Endodermal cell (in vitro differentiated cells): ENCODE data around the gene CFAP161. TPM values are rescaled to one million over a fixed set of nuclear protein-coding genes. Genes with fewer than 3 reads are reported as not detected.

Experiments
- DNase-seq: peaks from one replicate; pipeline ENCODE4 v3.0.0-alpha.2; 2017
- H3K27ac ChIP-seq: 2 replicates; pipeline ENCODE4 v1.5.1; 2013; ENCODE audit warnings: mild to moderate bottlenecking, low read depth, low read length, moderate library complexity
- H3K27me3 ChIP-seq: 2 replicates; pipeline ENCODE4 v1.6.1; 2013; ENCODE audit warnings: mild to moderate bottlenecking, low read length, moderate library complexity; ENCODE audit not compliant: insufficient read depth, control insufficient read depth, poor library complexity, severe bottlenecking
- H3K36me3 ChIP-seq: 2 replicates; pipeline ENCODE4 v1.7.0; 2013; ENCODE audit warnings: mild to moderate bottlenecking, low read length, moderate library complexity; ENCODE audit not compliant: control insufficient read depth, insufficient read depth
- H3K4me1 ChIP-seq: one replicate; pipeline ENCODE4 v1.7.0; 2013; ENCODE audit warnings: low read length; ENCODE audit not compliant: control insufficient read depth, insufficient read depth
- H3K4me3 ChIP-seq: 2 replicates; pipeline ENCODE4 v1.5.1; 2013; ENCODE audit warnings: mild to moderate bottlenecking, low read length, moderate library complexity
- H3K9ac ChIP-seq: 2 replicates; pipeline ENCODE4 v1.6.1; 2013; ENCODE audit warnings: mild to moderate bottlenecking, low read length, moderate library complexity; ENCODE audit not compliant: poor library complexity, severe bottlenecking; ENCODE audit errors: extremely low read depth
- H3K9me3 ChIP-seq: 2 replicates; pipeline ENCODE4 v1.6.1; 2013; ENCODE audit warnings: mild to moderate bottlenecking, low read length, moderate library complexity; ENCODE audit not compliant: control insufficient read depth
- H3K27ac Mint-ChIP-seq: 2 replicates; pipeline ENCODE4 v1.8.0; 2020; ENCODE audit warnings: mixed read lengths
- H3K27me3 Mint-ChIP-seq: 2 replicates; pipeline ENCODE4 v1.8.0; 2021; ENCODE audit warnings: mild to moderate bottlenecking, mixed read lengths; ENCODE audit not compliant: insufficient read depth
- H3K36me3 Mint-ChIP-seq: 2 replicates; pipeline ENCODE4 v1.8.0; 2020; ENCODE audit warnings: low read depth, mixed read lengths
- H3K4me1 Mint-ChIP-seq: 2 replicates; pipeline ENCODE4 v1.8.0; 2020; ENCODE audit warnings: mixed read lengths
- H3K4me3 Mint-ChIP-seq: 2 replicates; pipeline ENCODE4 v1.8.0; 2020; ENCODE audit warnings: mild to moderate bottlenecking, moderate library complexity, mixed read lengths
- H3K9me3 Mint-ChIP-seq: 2 replicates; pipeline ENCODE4 v1.8.0; 2020; ENCODE audit warnings: mild to moderate bottlenecking, mixed read lengths
- CTCF ChIP-seq: fragments of 200-600 bp; sonication (generic); conservative IDR thresholded peaks from 2 replicates; pipeline ENCODE4 v1.5.0; 2021; ENCODE audit warnings: antibody characterized with exemption, mild to moderate bottlenecking
- WGBS, 2 experiments: methylation state at CpG; one replicate each; pipeline versions ENCODE4 v1.1.5 to v1.1.7; 2013; ENCODE audit warnings: missing lambda C conversion rate in 2 of 2, mixed read lengths in 1 of 2; ENCODE audit not compliant: insufficient coverage in 1 of 2, insufficient read length in 1 of 2; 5-methylcytosine and 5-hydroxymethylcytosine counted together
- total RNA-seq, 2 donors: library from RNA; stranded (reverse); fragmentation: NEBNext Ultra II Directional in 1 of 2; extraction: Animal tissue kit (Norgen Biotek cat#: 25700) in 1 of 2; gene quantifications; 2 replicates in 1 of 2; 3 replicates in 1 of 2; pipeline ENCODE4 v1.2.1, GENCODE V29; 2021

Gene CFAP161
- total RNA-seq, 2 donors from 2014 or later = not detected

- Mint-ChIP-seq H3K9me3 (no peaks in the 10 kb centered on the region), H3K27ac (no peak overlapping the region), H3K36me3 (no peaks in the 10 kb centered on the region), H3K27me3 (no peaks in the 10 kb centered on the region), H3K4me3 (no peak overlapping the region), H3K4me1 (no peaks in the 10 kb centered on the region)
- WGBS, 2 experiments = 93 to 100% methylated on average over 4 to 5 of the region's 5 CpGs
- no peak for TF ChIP-seq CTCF
- DNase-seq = no peak
- no peaks in the 10 kb centered on the region for H3K36me3 ChIP-seq
- no peak overlapping the region for H3K4me3 ChIP-seq
- H3K27ac ChIP-seq = no peak overlapping the region
- no peaks in the 10 kb centered on the region for H3K4me1 ChIP-seq
- no peaks in the 10 kb centered on the region for H3K27me3 ChIP-seq
- no peak overlapping the region for H3K9ac ChIP-seq
- H3K9me3 ChIP-seq = no peaks in the 10 kb centered on the region
These were observed 48.2 kb upstream of the CFAP161 start for GRCh38 chr15:81085898-81086297.

DNA sequence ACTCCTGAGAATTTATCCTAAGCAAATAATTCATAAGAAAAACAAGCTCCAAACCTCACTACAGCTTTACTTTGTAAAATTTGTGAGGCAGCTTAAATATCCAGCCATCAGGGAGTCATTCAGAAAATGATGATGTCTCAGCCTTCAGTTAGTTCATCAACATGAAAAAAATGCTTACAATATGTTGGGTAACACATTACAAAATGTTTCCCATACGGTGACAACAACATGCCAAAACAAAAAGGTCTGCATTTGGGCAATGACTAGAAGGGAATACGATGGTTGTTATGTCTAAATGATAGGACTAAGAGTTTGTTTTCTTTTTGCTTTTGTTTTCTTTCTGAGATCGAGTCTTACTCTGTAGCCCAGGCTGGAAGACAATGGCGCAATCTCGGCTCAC is 47.0 kb upstream of the CFAP161 start:
- Mint-ChIP-seq H3K36me3 (no peaks in the 10 kb centered on the region), H3K27me3 (no peaks in the 10 kb centered on the region), H3K4me3 (no peak overlapping the region), H3K4me1 (no peaks in the 10 kb centered on the region), H3K27ac (no peak overlapping the region), H3K9me3 (no peaks in the 10 kb centered on the region)
- Histone ChIP-seq H3K4me1 (no peaks in the 10 kb centered on the region), H3K27ac (no peak overlapping the region), H3K36me3 (no peaks in the 10 kb centered on the region), H3K4me3 (no peak overlapping the region), H3K27me3 (no peaks in the 10 kb centered on the region), H3K9ac (no peak overlapping the region), H3K9me3 (no peaks in the 10 kb centered on the region)
- DNase-seq = no peak
- TF ChIP-seq CTCF = no peak
- WGBS, 2 experiments = 87 to 89% methylated on average over 2 to 5 of the region's 5 CpGs

DNA sequence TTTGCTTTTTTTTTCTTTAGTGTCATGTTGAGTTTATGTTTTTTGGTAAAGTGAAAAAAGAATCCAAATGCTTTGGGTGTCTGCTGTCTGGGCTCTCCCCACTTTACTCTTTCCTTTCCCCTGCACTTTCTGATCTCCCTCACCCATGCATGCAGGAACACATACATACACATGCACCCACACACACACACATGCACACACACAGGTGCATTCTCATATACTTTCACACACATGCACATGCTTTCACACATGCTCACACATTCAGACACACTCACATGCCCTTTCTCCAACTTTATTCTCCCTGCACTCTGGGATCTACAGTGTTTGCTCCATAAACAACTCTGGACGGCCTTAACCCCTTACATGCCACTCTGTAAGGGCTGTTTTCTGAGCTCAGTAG is 46.4 kb upstream of the CFAP161 start:
- Mint-ChIP-seq H3K36me3 (no peaks in the 10 kb centered on the region), H3K27ac (no peak overlapping the region), H3K27me3 (no peaks in the 10 kb centered on the region), H3K4me1 (no peaks in the 10 kb centered on the region), H3K4me3 (no peak overlapping the region), H3K9me3 (no peaks in the 10 kb centered on the region)
- 84 to 89% methylated on average over 1 of the region's 1 CpG for WGBS, 2 experiments
- Histone ChIP-seq H3K4me1 (no peaks in the 10 kb centered on the region), H3K36me3 (no peaks in the 10 kb centered on the region), H3K9ac (no peak overlapping the region), H3K4me3 (no peak overlapping the region), H3K9me3 (no peaks in the 10 kb centered on the region), H3K27me3 (no peaks in the 10 kb centered on the region), H3K27ac (no peak overlapping the region)
- no peak for TF ChIP-seq CTCF
- no peak for DNase-seq
